Lung microvascular endothelial cell (primary cell): ENCODE measurements around the gene PEX12. TPM values are rescaled to one million over a fixed set of nuclear protein-coding genes. Genes with fewer than 3 reads are reported as not detected.
"Not testable (repeated sequence)": the region's sequence is repeated elsewhere in the genome, so short reads cannot be mapped to it uniquely, and the experiment has no call there.

Source experiments
- DNase-seq, 2 donors: peaks; one replicate each; pipeline versions ENCODE4 v3.0.0 to v3.0.0-alpha.2; 2010; ENCODE audit warnings: low read depth in 2 of 2
- total RNA-seq: library from RNA; depleted of rRNA; stranded (reverse); fragments of >200 nt; gene quantifications from 2 replicates; pipeline ENCODE4 v1.2.1, GENCODE V29; 2014

The PEX12 gene
- total RNA-seq, 1 donor from 2014 or later = 3.6 TPM

GRCh38 chr17:35578929-35579432 is 610 bp upstream of the PEX12 start:
- DNase-seq = no peak

GRCh38 chr17:35577830-35578196 is 558 bp downstream of the PEX12 start:
- peak; percentile 36 to 46 for DNase-seq

- DNase-seq = no peak
Observed at GRCh38 chr17:35575759-35576158, 2.6 kb downstream of the PEX12 start.

- no peak for DNase-seq
Observed at GRCh38 chr17:35569405-35569804, 9.0 kb downstream of the PEX12 start.

- DNase-seq = peak; percentile 47 to 70
Observed at GRCh38 chr17:35568561-35568960, 9.8 kb downstream of the PEX12 start.

- no peak for DNase-seq
Observed at GRCh38 chr17:35566968-35567367, 11.4 kb downstream of the PEX12 start.

GRCh38 chr17:35563181-35563580 is 15.2 kb downstream of the PEX12 start:
- not testable (repeated sequence) for DNase-seq

- no peak for DNase-seq
Observed at GRCh38 chr17:35560703-35561102, 17.7 kb downstream of the PEX12 start, which contains the start of gene SLFN14. Gene SLFN14 (minus strand): TSS chr17:35560819. CDS start chr17:35558062, 2,757 bp downstream.

GRCh38 chr17:35559495-35560210 is 18.7 kb downstream of the PEX12 start:
- peak in 1 of 2 donors; percentile 18 for DNase-seq

GRCh38 chr17:35557353-35557752 is 21.0 kb downstream of the PEX12 start:
- no peak for DNase-seq

- DNase-seq = no peak
Observed at GRCh38 chr17:35555691-35556090, 22.7 kb downstream of the PEX12 start.

- DNase-seq = no peak
Observed at GRCh38 chr17:35554668-35555067, 23.7 kb downstream of the PEX12 start.

GRCh38 chr17:35553310-35553709 is 25.1 kb downstream of the PEX12 start:
- no peak for DNase-seq

- no peak for DNase-seq
Observed at GRCh38 chr17:35548978-35549377, 29.4 kb downstream of the PEX12 start.

- DNase-seq = no peak
Observed at GRCh38 chr17:35548208-35548810, 30.1 kb downstream of the PEX12 start.

- no peak for DNase-seq
Observed at GRCh38 chr17:35546487-35546886, 31.9 kb downstream of the PEX12 start.

- no peak for DNase-seq
Observed at GRCh38 chr17:35545150-35545549, 33.2 kb downstream of the PEX12 start.

- DNase-seq = peak; percentile 37 to 64
Observed at GRCh38 chr17:35543856-35544255, 34.5 kb downstream of the PEX12 start.

GRCh38 chr17:35542990-35543389 is 35.4 kb downstream of the PEX12 start:
- peak; percentile 79 to 80 for DNase-seq

- DNase-seq = peak in 1 of 2 donors; percentile 29
Observed at GRCh38 chr17:35541434-35541833, 36.9 kb downstream of the PEX12 start.

GRCh38 chr17:35540589-35541404 is 37.6 kb downstream of the PEX12 start:
- peak; percentile 87 to 90 for DNase-seq

GRCh38 chr17:35539659-35540026 is 38.7 kb downstream of the PEX12 start:
- no peak for DNase-seq
